Gastroesophageal sphincter (tissue), 4 donors: Measurements from ENCODE around the gene ABHD12. TPM values are rescaled to one million over a fixed set of nuclear protein-coding genes. Genes with fewer than 3 reads are reported as not detected.

Experiments
- ATAC-seq: fragments of 150-250 bp; one replicate; pipeline ENCODE4 v1.9.1; 2016; ENCODE audit warnings: mild to moderate bottlenecking, moderate library complexity
- H3K27ac ChIP-seq, 4 donors: fragments of 200-600 bp; sonication (generic) in 3 of 4; 1 replicate in 3 of 4; 2 replicates in 1 of 4; pipeline ENCODE4 v1.5.1; 2016 to 2019
- H3K27me3 ChIP-seq: fragments of 200-600 bp; sonication (generic); one replicate; pipeline ENCODE4 v1.5.1; 2019
- H3K36me3 ChIP-seq, 2 donors: fragments of 200-600 bp; sonication (generic); one replicate each; pipeline ENCODE4 v1.5.1; 2019; ENCODE audit warnings: control low read depth in 1 of 2
- H3K4me1 ChIP-seq, 3 donors: fragments of 200-600 bp; sonication (generic); 1 replicate in 2 of 3; 2 replicates in 1 of 3; pipeline ENCODE4 v1.5.1; 2016 to 2019; ENCODE audit warnings: control low read depth in 2 of 3
- H3K4me3 ChIP-seq, 2 donors: fragments of 200-600 bp; sonication (generic); one replicate each; pipeline ENCODE4 v1.5.1; 2019; ENCODE audit warnings: mild to moderate bottlenecking in 1 of 2, moderate library complexity in 1 of 2
- H3K9me3 ChIP-seq, 3 donors: fragments of 200-600 bp; sonication (generic); one replicate each; pipeline ENCODE4 v1.5.1; 2017 to 2019; ENCODE audit warnings: control low read depth in 2 of 3
- CTCF ChIP-seq, 4 experiments: fragments of 200-600 bp in 2 of 4; fragments of 450-650 bp in 2 of 4; sonication (generic) in 1 of 4; IDR thresholded peaks; one replicate each; pipeline ENCODE4 v1.5.1; 2017 to 2019; ENCODE audit warnings: antibody characterized with exemption in 4 of 4, mild to moderate bottlenecking in 2 of 4, moderate library complexity in 2 of 4
- EP300 ChIP-seq: sonication (generic); formaldehyde crosslinking; IDR thresholded peaks from one replicate; pipeline ENCODE4 v1.6.1; 2017; ENCODE audit warnings: antibody characterized with exemption, mild to moderate bottlenecking
- POLR2A ChIP-seq, 2 donors: fragments of 450-650 bp; IDR thresholded peaks; one replicate each; pipeline ENCODE4 v1.6.1; 2017; ENCODE audit warnings: antibody characterized with exemption in 2 of 2, mild to moderate bottlenecking in 2 of 2, moderate library complexity in 1 of 2
- POLR2AphosphoS5 ChIP-seq: sonication (generic); formaldehyde crosslinking; IDR thresholded peaks from one replicate; pipeline ENCODE4 v1.6.1; 2017; ENCODE audit warnings: antibody characterized with exemption
- WGBS, 2 donors: methylation state at CpG; one replicate each; pipeline ENCODE4 v1.1.5; 2018; ENCODE audit warnings: low coverage in 1 of 2; 5-methylcytosine and 5-hydroxymethylcytosine counted together
- total RNA-seq, 4 donors: library from RNA; depleted of rRNA; stranded (reverse); fragments of >200 nt; gene quantifications; one replicate each; pipeline ENCODE4 v1.1.0, GENCODE V29; 2016

Gene ABHD12
- total RNA-seq, 4 donors from 2014 or later, result 19.2 to 45.9 (median 39.3) TPM

DNA sequence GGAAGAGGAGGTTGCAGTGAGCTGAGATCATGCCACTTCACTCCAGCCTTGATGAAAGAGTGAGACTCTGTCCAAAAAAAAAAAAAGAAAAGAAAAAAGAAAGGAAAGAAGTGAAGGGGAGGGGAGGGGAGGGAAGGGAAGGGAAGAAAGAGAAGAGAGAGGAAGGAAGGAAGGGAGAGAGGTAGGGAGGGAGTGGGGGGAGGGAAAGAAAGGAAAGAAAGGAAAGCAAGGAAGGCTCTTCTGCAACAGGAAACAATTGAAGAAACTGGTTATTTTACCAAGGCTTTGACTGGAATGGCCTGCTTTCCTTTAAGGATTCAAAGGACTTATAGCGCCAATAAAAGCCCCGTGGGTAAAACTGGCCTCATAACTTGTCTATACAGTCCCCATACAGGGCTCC is 64.6 kb downstream of the ABHD12 start:
- 95 to 100% methylated on average over 1 to 2 of the region's 2 CpGs for WGBS, 2 donors
- no peak for ATAC-seq
- no peaks in the 10 kb centered on the region for H3K27me3 ChIP-seq
- TF ChIP-seq EP300 (no peak), POLR2AphosphoS5 (no peak)
- H3K27ac ChIP-seq, result no peak overlapping the region
- H3K9me3 ChIP-seq, result no peaks in the 10 kb centered on the region
- peaks cover 0 to 19% (median 0%) of the 10 kb centered on the region in 3 donors for H3K4me1 ChIP-seq
- H3K36me3 ChIP-seq, result peaks cover 0 to 25% of the 10 kb centered on the region in 2 donors
- H3K4me3 ChIP-seq, result no peak overlapping the region

DNA sequence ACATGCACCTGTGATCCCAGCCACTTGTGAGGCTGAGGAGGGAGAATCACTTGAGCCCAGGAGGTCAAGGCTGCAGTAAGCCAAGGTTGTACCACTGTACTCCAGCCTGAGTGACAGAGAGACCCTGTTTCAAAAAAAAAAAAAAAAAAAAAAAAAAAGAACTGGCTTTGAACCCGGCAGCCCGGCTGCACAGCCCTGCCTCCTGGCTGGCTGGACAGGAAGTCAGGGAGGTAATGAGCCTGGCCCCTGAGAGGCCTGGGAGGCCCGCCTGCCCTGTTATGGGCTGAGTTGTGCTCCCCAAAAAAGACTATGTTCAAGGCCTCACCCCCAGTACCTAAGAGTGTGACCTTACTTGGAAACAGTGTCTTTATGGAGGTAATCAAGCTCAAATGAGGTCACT is 65.6 kb downstream of the ABHD12 start:
- no peak for ATAC-seq
- Histone ChIP-seq H3K27ac (no peak overlapping the region), H3K27me3 (no peaks in the 10 kb centered on the region), H3K4me3 (no peak overlapping the region), H3K36me3 (peaks cover 0 to 26% of the 10 kb centered on the region in 2 donors), H3K4me1 (peaks cover 0 to 19% (median 0%) of the 10 kb centered on the region in 3 donors), H3K9me3 (no peaks in the 10 kb centered on the region)
- no peak for TF ChIP-seq POLR2AphosphoS5
- TF ChIP-seq EP300, result no peak
- TF ChIP-seq POLR2A (IDR thresholded peaks at IDR 0.05), result no peak
- no peak for TF ChIP-seq CTCF (IDR thresholded peaks at IDR 0.05)
- 54 to 100% methylated on average over 1 to 3 of the region's 3 CpGs for WGBS, 2 donors

DNA sequence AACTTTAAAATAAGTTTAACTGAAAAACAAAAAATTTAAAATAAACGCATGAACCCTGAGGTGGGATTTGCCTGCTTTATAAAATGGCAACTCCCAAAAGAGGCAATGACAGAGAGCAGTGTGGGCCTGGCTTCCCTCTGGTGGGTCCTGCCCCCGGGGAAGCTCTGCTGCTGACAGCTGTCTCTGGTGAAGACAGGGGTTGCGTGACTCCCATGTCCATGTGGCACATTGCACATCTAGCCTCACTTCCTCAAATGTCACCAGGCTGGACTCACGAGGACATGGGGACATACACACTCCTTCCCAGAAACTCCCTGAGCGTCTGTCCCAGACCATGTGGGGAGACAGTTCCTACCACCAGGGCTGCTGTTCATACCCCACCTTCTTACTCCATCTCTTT is 66.2 kb downstream of the ABHD12 start:
- Histone ChIP-seq H3K4me3 (no peak overlapping the region), H3K4me1 (peaks cover 0 to 24% (median 0%) of the 10 kb centered on the region in 3 donors), H3K27ac (no peak overlapping the region), H3K27me3 (no peaks in the 10 kb centered on the region), H3K9me3 (no peaks in the 10 kb centered on the region), H3K36me3 (peaks cover 0 to 26% of the 10 kb centered on the region in 2 donors)
- ATAC-seq, result peak; percentile 79
- no peak for TF ChIP-seq POLR2A (IDR thresholded peaks at IDR 0.05)
- TF ChIP-seq CTCF (IDR thresholded peaks at IDR 0.05), result no peak
- WGBS, 2 donors, result 62 to 65% methylated on average over 2 to 4 of the region's 5 CpGs

DNA sequence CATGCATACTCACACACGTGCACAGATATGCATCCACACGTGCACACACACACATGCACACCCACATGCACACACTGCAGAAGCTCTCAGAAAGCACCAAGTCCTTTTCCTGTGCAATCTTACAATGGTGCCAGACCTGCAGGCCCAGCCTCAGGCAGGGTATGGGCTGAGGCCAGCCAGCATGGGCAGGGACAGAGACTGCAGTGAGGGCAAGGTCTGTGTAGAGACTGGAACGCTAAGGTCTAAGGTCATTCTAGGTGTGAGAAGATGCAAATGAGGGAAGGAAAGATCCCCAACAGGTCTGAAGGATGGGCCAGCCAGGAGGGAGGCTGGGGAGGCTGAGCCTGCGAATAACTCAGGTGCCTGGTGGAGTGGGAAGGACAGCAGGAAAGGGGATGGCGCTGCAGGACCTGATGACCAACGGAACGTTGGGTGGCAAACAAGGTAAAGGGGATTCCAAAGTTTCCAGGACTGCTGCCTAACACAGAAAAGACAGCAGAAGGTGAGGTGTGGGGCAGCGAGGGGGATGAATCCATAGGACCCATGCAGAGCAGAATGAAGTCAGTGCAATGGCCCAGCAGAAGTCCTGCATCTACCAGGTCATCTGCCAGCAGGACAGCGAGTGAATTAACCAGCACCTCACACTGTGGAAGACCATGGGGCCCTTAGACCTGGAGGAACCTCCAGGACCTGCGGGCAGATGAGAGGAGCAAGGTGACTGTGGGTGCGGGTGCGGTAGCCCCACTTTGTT is 67.0 kb downstream of the ABHD12 start:
- H3K36me3 ChIP-seq, result peaks cover 0 to 26% of the 10 kb centered on the region in 2 donors
- H3K27me3 ChIP-seq, result no peaks in the 10 kb centered on the region
- 75 to 76% methylated on average over 5 to 7 of the region's 12 CpGs for WGBS, 2 donors
- peaks cover 0 to 24% (median 0%) of the 10 kb centered on the region in 3 donors for H3K4me1 ChIP-seq
- ATAC-seq, result no peak
- H3K4me3 ChIP-seq, result no peak overlapping the region
- no peak overlapping the region for H3K27ac ChIP-seq
- no peaks in the 10 kb centered on the region for H3K9me3 ChIP-seq
- TF ChIP-seq POLR2AphosphoS5 (no peak), POLR2A (IDR thresholded peaks at IDR 0.05) (no peak), EP300 (no peak), CTCF (IDR thresholded peaks at IDR 0.05) (no peak)

DNA sequence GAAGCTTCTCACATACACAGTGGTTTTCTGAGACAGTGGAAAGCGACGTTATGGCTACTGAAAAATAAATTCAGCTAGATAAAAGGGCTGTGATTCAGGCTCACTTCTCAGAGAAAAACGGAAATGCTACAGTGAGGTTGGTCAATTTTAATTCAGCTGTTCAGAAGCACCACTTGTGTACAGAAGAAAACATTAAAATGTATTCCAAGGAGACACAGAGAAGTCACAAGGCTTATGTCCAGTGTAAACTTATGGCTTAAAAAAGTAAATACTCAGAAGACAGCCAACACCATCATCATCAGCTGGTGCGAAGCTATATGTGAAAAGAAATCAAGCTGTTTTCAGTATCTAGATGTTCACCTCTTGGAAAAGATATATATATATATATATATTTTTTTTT is 68.6 kb downstream of the ABHD12 start:
- no peak for ATAC-seq
- Histone ChIP-seq H3K4me1 (peaks cover 0 to 14% (median 0%) of the 10 kb centered on the region in 3 donors), H3K27ac (no peak overlapping the region), H3K36me3 (peaks cover 0 to 33% of the 10 kb centered on the region in 2 donors), H3K4me3 (no peak overlapping the region), H3K27me3 (no peaks in the 10 kb centered on the region), H3K9me3 (no peaks in the 10 kb centered on the region)
- TF ChIP-seq POLR2A (IDR thresholded peaks at IDR 0.05) (no peak), POLR2AphosphoS5 (no peak), EP300 (no peak), CTCF (IDR thresholded peaks at IDR 0.05) (no peak)
- 24 to 72% methylated on average over 2 to 4 of the region's 4 CpGs for WGBS, 2 donors
